Measurements from ENCODE around the gene IGDCC3.
A peak's percentile ranks its signal among the peaks of the same experiment; 100 is the strongest.

IGDCC3 gene

DNA sequence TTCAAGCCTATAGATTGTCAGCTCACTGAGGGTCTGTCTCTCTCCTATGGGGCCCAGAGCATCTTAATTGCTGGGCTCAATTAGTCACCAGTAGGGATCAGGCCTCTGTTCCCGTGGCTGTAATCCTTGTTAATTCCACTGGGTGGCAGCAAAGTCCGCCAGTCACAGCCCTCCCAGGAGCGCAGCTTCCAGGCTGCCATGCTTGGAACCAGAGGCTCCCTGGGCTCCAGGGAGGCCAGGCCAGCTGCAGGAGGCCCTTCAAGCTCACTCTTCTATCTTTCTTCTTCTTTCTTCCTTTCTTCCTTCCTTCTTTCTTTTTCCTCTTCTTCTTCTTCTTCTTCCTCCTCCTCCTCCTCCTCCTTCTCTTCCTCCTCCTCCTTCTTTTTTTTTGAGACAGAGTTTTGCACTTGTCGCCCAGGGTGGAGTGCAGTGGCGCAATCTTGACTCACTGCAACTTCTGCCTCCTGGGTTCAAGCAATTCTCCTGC is 58.9 kb downstream of the IGDCC3 start:
- peak; percentile 31 to 81 for DNase-seq

DNA sequence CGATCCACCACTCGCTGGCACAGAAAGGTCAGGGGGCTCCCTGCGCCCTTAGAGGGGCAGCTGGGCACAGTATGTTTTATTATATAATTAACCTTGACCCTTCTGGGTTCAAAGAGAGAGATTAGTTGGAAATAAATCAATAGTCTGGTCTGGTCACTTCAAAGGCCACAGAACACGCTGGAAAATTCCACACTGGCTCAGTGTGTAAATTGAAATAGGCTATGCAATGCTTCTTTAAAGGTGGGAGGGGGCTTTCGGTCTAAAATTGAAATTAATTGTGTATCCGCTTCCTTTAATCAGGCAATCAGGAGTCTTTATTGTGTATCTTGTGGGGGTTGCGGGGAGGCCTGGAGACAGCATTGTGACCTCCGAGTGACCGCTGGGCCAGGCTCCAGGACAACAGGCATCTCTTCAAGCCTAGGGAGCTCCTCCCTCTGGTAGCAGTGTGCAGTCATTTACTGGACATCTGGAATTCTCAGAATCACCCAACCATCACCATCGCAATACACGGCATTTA is 65.3 kb downstream of the IGDCC3 start:
- DNase-seq: no peak

DNA sequence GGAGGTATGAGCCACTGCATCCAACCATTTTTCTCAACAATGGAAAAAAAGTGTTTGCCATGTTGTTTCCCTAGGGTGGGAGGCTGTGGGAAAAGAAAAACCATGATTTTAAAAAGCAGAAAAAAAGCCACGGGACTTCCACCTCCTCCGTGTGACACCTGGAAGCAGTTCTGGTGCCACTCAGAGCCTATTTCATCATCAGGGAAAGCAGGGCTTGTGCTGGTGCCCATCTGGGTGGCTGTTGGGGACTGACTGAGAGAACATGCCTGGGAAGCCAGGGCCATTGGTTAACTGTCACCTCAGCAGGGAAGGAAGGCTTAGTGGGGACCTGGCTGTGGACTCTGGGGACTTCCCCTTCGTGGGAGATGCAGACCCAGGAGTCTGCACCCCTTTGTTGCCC is 66.0 kb downstream of the IGDCC3 start:
- DNase-seq: no peak

DNA sequence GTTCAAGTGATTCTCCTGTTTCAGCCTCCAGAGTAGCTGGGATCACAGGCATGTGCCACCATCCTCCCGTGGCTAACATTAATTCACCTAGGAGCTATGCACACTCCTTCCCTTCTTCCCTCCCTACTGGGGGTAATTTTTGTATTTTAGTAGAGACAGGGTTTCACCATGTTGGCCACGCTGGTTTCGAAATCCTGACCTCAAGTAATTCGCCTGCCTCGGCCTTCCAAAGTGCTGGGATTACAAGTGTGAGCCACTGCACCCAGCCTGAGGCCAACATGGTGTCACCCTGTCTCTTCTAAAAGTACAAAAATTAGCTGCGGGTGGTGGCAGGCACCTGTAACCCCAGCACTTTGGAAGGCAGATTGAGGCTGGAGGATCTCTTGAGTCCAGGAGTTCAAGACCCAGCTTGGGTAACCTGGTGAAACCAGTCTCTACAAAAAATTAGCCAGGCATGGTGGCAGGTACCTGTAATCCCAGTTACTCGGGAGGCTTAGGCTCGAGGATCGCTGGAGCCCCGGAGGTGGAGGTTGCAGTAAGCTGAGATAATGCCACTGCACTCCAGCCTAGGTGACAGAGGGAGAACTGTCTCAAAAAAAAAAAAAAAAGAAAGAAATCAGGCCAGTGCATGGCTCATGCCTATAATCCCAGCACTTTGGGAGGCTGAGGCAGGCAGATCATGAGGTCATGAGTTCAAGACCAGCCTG is 67.2 kb downstream of the IGDCC3 start:
- no peak for DNase-seq

DNA sequence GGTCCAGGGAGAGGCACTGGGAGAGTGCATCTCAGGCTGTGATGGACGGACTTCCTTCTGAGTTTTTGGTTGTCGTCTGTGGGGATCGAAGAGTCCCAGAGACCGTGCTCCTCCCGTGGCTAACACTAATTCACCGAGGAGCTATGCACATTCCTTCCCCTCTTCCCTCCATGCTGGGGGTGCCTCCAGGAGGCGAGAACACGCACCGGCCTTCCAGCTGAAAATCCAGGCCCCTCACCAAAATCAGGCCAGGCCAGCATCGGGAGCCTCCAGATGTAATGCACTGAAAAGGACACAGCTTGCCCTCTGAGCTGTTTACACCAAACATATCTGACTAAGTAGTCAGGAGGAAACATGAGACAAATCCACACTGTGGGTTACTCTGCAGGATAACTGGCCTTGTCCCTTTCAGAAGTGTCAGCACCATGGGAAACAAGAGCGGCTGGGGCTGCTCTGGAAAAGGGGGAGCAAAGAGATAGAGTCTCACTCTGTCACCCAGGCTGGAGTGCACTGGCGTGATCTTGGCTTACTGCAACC is 67.9 kb downstream of the IGDCC3 start:
- DNase-seq: no peak

DNA sequence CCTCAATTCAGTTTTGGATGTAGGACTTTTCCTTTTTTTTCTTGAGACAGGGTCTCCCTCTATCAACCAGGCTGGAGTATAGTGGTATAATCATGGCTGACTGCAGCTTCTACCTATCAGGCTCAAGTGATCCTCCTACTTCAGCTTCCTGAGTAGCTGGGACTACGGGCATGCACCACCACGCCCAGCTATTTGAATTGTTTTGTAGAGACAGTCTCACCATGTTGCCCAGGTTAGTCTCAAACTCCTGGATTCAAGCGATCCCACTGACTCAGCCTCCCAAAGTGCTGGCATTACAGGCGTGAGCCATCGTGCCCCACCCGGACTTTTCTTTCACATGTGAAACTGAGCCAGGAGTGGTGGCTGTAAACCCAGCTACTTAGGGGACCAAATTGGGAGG is 69.8 kb downstream of the IGDCC3 start:
- no peak for DNase-seq

DNA sequence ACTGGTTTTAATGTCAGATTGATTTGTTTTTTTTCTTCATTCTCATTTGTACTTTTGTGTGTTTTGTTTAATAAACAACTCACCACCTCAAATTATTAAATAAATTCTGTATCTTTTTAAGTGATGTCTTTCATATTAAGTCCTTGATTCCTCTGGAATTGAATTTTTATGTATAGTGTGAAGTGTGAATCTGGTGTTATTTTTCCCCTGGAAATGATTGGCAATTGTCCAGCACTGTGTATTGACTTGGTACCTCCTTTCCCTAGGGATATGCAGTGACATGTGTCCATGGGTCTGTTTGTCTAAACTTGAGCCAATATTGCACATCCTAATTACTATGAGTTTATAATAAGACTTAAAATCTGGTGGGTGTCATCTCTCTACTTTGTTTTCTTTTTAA is 71.3 kb downstream of the IGDCC3 start:
- DNase-seq: no peak

DNA sequence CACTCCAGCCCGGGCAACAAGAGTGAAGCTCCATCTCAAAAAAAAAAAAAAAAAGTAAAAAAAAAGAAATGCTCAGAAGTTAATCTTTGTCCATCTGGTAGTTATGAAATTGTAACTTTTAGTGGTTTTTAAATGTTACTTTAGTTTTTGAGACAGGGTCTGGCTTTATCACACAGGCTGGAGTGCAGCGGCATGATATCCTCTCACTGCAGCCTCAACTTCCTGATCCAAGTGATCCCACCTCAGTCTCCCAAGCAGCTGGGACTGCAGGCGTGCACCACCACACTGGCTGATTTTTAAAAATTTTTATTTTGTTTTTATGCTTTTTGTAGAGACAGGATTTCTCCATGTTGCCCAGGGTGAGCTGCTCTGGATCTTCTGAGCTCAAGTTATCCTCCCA is 72.0 kb downstream of the IGDCC3 start:
- DNase-seq: no peak

DNA sequence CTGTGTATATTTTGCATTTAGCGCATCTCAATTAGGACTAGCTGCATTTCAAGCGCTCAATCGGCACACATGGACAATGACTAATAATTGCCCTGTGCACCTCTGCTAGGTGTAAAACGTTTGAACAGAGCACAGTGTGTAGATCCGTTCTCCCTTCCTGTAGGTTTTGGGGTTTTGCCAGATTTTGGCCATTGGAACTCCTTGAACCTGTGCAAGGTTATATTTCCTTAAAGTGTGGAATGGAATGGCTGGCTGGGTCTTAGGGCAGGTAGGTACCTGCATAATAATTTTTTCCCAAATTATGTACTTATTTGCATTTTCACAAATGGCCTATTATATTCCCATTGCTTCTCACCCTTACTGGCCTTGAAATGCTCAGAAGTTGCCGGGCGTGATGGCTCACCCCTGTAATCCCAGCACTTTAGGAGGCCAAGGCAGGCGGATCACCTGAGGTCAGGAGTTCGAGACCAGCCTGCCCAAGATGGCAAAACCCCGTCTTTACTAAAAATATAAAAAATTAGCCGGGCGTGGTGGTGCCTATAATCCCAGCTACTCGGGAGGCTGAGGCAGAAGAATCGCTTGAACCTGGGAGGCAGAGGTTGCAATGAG is 72.5 kb downstream of the IGDCC3 start:
- no peak for DNase-seq

DNA sequence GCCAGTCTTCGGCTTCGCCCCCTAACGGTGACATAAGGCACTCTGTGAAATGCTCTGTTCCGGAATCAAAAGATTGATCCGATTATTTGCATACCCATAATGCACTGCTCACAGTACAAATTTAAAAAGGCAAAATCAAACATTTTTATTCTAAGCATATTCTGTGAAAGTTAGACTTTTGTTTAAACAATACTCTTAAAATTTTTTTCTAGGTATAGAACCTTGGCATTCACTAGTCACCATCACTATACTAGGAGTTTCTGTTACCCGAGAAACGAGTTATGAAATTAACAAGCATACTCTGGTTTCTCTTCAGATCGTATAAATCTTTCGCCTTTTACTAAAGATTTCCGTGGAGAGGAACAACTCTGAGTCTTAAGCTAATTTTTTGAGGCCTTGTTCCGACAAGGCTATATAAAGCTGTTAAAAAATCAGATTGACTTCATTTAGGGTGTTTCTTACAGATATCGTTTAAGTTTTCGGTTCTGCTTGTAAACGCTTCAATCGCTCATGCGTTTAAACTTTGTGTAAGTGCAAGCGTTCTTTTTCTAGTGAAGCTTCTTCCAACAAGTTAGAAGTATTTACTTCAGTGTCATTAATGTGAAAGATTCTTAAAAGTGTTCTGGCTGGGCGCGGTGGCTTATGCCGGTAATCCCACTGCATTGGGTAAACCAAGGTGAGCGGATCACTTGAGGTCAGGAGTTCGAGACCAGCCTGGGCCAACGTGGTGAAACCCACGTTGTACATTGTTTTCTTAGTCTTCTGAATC is 73.2 kb downstream of the IGDCC3 start, which contains the start of gene RNU5B-1:
RNU5B-1 (plus strand) TSS at position 297 of the 769 bp plus-strand sequence.
- DNase-seq: peak; percentile 24 to 94

DNA sequence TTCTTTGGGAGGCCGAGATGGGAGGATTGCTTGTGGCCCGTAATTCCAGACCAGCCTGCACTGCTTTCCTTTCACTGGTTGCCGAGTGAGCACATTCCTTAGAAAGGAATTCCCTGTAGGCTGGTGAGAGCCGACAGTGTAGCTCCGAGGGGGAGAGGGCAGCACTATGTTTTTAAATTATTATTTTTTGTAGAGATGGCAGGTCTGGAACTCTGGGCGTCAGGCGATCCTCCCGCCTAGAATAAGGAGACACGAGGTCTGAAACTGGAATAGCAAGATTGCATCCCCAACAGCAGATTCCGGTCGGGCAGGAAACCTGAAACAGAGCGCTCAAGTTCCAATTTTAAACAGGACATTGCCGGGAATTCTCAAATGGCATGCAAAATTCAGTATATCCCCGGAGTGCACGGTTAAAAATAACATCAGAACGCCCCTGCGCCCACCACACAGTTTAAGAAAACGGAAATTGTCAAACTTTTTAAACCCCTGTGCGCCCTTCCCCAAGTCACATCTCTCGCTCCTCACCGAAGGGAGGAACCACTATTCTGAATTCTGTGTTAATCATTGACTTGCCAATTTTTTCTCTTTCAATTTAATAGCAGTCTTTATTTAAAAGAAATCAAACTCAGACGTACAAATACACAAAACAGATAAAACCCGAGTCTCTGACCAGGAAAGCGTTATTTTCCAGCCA is 74.0 kb downstream of the IGDCC3 start:
- peak in 1 of 2 donors; percentile 22 for DNase-seq

DNA sequence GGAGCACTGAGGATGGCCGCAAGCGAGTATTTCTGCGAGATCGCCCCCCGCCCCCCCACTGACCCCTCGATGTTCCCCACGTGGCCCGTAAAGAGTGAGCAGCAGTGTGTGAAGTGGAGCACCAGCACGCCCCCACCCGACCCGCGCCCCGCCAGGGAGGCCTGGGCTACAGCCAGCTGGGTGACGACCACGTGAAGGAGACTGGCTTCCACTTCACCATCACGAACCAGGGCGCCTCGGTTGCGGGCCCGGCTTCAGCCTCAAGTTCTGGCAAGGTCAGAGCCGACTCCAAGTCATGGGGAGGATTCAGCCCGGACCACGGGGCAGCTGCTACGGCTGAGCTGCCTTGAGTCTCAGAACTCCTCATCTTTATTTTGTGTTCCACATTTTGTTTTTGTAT is 75.7 kb downstream of the IGDCC3 start:
- no peak for DNase-seq

DNA sequence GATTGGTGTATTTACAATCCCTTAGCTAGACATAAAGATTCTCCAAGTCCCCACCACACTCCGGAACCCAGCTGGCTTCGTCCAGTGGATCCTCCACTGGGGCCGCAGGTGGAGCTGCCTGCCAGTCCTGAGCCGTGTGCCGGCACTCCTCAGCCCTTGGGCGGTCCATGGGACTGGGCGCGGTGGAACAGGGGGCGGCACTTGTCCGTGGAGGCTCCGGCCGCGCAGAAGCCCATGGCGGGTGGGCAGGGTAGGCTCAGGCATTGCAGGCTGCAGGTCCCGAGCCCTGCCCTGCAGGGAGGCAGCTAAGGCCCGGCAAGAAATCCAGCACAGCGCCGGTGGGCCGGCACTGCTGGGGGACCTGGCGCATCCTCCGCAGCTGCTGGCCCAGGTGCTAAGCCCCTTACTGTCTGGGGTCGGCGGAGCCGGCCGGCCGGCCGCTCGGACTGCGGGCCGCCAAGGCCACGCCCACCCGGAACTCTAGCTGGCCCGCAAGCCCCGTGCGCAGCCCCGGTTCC is 76.8 kb downstream of the IGDCC3 start:
- no peak for DNase-seq

DNA sequence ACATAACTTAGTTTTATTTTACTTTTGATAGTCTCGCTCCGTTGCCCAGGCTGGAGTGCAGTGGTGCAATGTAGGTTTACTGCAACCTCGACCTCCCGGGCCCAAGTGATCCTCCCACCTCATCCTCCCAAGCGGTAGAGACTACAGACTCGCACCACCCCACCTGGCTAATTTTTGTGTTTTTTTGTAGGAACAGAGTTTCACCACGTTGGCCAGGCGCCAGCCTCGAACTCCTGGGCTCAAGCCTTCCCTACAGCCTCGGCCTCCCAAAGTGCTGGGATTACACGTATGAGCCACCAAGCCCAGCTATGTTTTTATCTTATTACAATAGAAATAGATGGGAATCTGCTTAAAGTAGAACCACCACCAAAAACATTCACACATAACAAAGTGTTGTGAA is 79.1 kb downstream of the IGDCC3 start:
- no peak for DNase-seq

DNA sequence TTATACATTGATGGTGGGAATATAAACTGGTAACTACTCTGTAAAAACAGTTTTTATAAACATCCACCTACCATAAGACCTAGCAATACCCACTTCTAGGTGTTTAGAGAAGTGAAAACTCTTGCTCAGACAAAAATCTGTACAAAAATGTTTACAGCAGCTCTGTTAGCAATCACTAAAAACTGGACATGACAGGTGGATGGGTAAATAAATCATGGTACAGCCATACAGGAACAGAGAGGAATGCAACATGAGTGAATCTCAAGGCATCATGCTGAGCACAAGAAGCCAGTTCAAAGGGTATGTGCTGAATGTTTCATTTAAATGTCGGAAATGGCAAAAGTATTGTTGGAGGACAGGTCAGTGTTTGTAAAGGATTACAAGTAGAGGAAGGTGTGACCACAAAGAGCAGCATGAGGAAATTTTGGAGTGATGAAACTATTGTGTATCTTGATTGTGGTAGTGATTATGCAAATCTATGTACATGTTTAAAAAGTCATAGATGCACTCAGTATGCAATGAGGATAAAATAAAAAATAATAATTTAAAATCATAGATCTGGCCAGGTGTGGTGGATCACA is 84.8 kb downstream of the IGDCC3 start:
- no peak for DNase-seq

DNA sequence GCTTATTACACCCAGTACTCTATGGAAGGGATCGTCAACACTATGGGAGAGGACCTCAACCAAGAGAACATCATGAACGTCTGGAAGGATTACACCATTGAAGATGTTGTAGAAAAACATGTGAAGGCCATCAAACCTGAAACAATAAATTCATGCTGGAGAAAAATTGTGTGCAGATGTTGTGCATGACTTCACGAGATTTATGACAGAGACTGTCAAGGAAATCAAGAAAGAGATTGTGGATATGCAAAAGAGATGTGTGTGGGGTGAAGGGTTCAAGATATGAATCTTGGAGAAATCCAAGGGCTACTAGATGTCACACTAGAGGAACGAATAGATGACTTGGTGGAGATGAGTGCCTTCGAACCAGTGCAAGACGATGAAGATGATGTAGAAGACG is 87.6 kb downstream of the IGDCC3 start:
- DNase-seq: no peak

DNA sequence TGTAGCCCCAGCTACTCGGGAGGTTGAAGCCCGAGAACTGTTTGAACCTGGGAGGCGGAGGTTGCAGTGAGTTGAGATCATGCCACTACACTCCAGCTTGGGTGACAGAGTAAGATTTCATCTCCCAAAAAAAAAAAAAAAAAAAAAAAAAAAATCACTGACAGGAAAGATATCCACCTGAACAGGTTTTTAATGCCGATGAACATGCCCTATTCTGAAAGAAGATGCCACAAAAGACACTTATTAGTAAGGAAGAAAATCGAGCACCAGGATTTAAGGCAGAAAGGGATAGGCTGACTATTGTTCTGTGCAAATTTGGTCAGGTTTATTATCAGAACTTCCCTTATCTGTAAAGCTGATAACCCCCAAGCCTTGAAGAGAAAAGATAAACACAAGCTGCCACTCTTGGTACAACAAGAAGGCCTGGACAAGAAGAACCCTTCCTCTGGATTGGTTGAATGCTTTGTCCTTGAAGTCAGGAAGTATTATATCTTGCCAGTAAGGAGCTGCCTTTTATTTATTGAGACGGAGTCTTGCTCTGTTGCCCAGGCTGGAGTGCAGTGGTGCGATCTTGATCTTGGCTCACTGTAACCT is 88.4 kb downstream of the IGDCC3 start:
- no peak for DNase-seq

DNA sequence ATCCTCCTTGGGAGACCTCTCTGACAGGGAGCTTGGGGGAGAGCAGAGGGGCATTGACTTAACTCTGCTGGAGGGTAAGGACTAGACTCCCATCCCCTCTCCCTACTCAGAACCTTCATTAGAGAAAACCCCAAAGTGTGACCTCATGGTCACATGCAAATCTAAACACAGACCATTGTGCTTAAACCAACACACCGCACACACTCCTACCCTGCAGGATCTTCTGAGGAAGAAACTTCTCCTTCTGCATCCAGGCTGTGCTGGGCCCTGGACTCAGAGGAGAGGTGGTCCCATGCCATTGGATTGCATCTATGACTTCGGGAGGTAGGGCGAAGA is 90.3 kb downstream of the IGDCC3 start:
- no peak for DNase-seq

DNA sequence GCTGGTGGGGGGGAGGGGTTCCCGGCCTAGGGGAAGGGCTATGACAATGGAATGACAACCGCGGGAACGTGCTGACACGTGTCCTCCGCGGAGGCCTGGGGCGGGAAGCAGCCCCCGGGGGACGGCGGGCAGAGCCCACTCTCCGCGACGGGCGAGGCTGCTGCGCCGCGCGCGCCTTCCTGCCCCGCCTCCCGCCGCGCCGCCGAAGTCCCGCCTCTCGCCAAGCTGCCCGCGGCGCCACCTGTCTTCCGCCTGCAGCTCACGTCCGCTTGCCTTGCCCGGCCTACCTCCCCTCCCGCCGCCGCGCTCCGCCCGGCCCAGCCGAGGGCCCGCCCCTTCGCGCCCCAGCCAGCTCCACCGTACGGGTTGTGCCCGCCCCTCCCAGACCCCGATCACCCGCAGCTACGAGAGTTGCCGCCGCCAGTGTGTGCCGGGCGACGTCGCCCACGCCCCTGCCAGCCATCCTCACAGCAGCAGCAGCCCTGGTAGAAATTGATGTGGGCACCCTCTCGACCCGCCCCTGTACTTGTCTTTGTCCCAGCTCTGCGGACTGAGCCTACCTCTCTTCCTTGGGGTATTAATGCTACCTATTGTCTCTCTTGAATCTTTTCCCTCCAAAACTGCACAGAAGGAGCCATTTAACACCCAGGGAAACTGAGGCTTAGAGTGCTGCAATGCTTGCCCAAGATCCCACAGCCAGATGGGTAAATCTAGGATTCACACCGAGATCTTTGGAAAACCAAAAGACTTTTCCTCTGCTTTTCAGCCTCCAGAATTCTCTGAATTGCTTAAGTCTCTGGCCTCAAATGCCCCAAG is 90.9 kb downstream of the IGDCC3 start, which contains the start of gene PARP16:
PARP16 (minus strand) TSS at position 180 of the 816 bp plus-strand sequence. CDS start 457 bp downstream, outside the sequence.
- DNase-seq: peak; percentile 54 to 73

DNA sequence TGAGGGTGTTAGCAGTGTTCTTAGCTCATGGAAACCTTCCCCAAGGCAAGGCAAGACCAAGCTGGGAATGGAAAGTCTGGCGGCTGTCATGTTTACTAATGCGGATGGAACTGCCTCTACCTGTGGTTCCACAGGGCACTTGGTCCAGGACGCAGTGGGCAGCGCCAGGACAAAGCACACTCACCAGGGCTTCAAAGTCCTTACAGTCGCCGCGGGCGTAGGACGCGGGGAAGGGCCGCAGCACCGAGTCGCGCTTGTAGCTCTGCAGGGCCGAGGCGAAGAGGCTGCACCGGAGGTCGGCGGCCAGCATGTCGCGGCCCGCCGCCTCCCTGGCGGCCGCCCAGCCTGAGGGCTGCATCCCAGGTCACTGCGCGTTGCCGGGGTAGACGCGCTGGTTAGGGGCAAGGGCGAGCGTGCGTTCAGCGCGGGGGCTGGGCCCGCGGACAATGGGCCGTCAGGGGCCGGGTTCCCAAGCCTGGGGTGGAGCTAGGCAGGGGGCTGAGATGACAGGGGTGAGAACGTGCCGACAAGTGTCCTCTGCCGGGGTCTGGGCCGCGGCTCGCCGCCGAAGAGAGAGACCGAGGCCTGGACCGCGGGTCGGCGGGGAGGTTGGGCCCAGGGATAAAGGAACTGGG is 91.6 kb downstream of the IGDCC3 start:
- DNase-seq: peak in 1 of 2 donors; percentile 32

Measured in bone marrow (tissue), 2 donors.